ENCODE data around the gene ABLIM2. TPM values are rescaled to one million over a fixed set of nuclear protein-coding genes. Genes with fewer than 3 reads are reported as not detected.
A peak's percentile ranks its signal among the peaks of the same experiment; 100 is the strongest.

ABLIM2 gene
- total RNA-seq, 1 experiment from 2014 or later, result 1.0 TPM

DNA sequence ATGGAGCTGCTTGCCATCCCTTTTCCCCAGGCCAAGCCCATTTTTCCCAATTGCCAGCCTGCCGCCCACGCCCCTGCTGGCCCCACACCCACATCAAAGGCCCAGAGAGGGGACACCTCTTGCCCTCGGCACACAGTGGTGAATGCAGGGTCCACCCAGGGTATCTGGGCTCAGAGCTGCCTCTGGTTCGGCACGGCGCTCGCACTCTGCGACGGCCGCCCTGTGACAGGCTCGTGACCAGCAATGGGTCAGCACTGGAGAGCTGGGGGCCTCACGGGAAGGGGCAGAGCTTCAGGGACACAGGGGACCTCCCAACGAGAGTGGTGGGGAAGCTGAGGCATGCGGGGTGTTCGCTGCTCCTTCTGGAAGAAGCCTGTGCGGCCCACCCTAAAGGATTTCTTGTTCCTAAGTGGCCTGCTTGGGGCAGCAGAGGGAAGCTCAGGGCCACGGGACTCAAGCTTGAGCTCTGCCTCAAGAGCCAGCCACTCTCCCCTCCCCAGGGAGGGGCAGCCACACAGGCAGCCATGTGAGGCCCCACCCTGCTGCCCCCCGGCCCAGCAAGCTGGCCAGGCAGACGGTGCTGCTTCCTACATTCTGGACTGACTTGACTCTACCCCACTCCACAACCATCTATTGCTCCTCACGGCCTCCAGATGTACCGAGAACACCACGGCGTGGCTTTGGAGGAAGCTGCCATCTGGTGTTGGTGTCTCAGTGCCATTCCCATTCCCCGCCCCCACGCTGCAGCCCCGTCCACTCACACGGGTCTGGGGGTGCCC lies 73.7 kb downstream of the ABLIM2 start:
- Histone ChIP-seq H2BK5ac (ENCODE audit: insufficient read length, low read length) (no peak overlapping the region), H3K4ac (ENCODE audit: low read depth, low read length) (no peak overlapping the region), H2AFZ (ENCODE audit: low read length) (no peak overlapping the region), H2BK20ac (ENCODE audit: low read depth, low read length, poor library complexity, severe bottlenecking) (no peak overlapping the region), H2BK12ac (ENCODE audit: insufficient read length, low read depth, low read length) (no peak overlapping the region), H4K20me1 (ENCODE audit: control insufficient read depth, insufficient read depth, insufficient read length) (no peaks in the 10 kb centered on the region), H4K8ac (replicated peaks; ENCODE audit: insufficient read length, low read depth, low read length) (no peak overlapping the region), H3K23me2 (ENCODE audit: insufficient read length, low read depth, low read length, poor library complexity, severe bottlenecking) (no peaks in the 10 kb centered on the region), H3K18ac (ENCODE audit: insufficient read length, low read depth, low read length) (no peak overlapping the region), H2AK5ac (ENCODE audit: insufficient read length, low read length) (no peak overlapping the region), H3K4me2 (ENCODE audit: insufficient read depth, insufficient read length, low read length) (no peak overlapping the region), H3K79me1 (ENCODE audit: insufficient read depth, low read depth, low read length, poor library complexity, severe bottlenecking) (no peaks in the 10 kb centered on the region), H4K91ac (ENCODE audit: insufficient read length, low read depth, low read length) (peak overlapping the region; percentile 32), H3K14ac (ENCODE audit: insufficient read depth, low read length) (no peak overlapping the region; the same call in 1 of the 2 replicates), H3T11ph (ENCODE audit: low read length) (no peak overlapping the region), H4K5ac (ENCODE audit: insufficient read length, low read depth, low read length) (no peak overlapping the region), H3K79me2 (ENCODE audit: insufficient read depth, low read length) (no peaks in the 10 kb centered on the region), H2BK120ac (ENCODE audit: low read depth, low read length, poor library complexity, severe bottlenecking) (no peak overlapping the region), H3K56ac (ENCODE audit: insufficient read length, low read depth, low read length) (no peak overlapping the region), H3K4me1 (ENCODE audit: insufficient read depth, low read length) (peaks cover 2% of the 10 kb centered on the region; the same call in 1 of the 2 replicates), H3K9me3 (ENCODE audit: control insufficient read depth, low read depth, low read length) (no peaks in the 10 kb centered on the region), H3K27me3 (ENCODE audit: insufficient read depth, low read length) (no peaks in the 10 kb centered on the region), H3K27ac (ENCODE audit: insufficient read length, low read depth, low read length) (no peak overlapping the region), H2BK15ac (ENCODE audit: low read depth, low read length) (no peak overlapping the region), H3K9ac (ENCODE audit: extremely low read depth, insufficient read length, low read length) (no peak overlapping the region), H3K23ac (ENCODE audit: insufficient read length, low read depth, low read length) (no peak overlapping the region)
- Mint-ChIP-seq H3K27me3 (ENCODE audit: low read depth) (no peaks in the 10 kb centered on the region), H3K4me3 (no peak overlapping the region), H3K36me3 (ENCODE audit: insufficient read depth in 1 of 3, low read depth in 3 of 3) (no peaks in the 10 kb centered on the region; a peak in 1 of 7 replicates), H3K27ac (peak overlapping the region in 1 of 3 experiments; percentile 62; a peak in 1 of 7 replicates), H3K9me3 (no peaks in the 10 kb centered on the region), H3K4me1 (peaks cover 17 to 35% of the 10 kb centered on the region in 2 experiments)
- no peak for DNase-seq
- TF ChIP-seq, protein P1, sequence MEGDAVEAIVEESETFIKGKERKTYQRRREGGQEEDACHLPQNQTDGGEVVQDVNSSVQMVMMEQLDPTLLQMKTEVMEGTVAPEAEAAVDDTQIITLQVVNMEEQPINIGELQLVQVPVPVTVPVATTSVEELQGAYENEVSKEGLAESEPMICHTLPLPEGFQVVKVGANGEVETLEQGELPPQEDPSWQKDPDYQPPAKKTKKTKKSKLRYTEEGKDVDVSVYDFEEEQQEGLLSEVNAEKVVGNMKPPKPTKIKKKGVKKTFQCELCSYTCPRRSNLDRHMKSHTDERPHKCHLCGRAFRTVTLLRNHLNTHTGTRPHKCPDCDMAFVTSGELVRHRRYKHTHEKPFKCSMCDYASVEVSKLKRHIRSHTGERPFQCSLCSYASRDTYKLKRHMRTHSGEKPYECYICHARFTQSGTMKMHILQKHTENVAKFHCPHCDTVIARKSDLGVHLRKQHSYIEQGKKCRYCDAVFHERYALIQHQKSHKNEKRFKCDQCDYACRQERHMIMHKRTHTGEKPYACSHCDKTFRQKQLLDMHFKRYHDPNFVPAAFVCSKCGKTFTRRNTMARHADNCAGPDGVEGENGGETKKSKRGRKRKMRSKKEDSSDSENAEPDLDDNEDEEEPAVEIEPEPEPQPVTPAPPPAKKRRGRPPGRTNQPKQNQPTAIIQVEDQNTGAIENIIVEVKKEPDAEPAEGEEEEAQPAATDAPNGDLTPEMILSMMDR (conservative IDR thresholded peaks at IDR 0.05), result no peak
- no CpG with 5 or more reads among the region's 27 CpGs for WGBS (ENCODE audit: extremely low coverage, insufficient read length, low lambda C conversion rate)
